Astrocyte (in vitro differentiated cells and primary cell): ENCODE data around the gene DENND1C. TPM values are rescaled to one million over a fixed set of nuclear protein-coding genes. Genes with fewer than 3 reads are reported as not detected.

Experiments
- DNase-seq: peaks from one replicate; pipeline ENCODE4 v3.0.0-alpha.2; 2010; ENCODE audit warnings: low read depth
- FAIRE-seq: peaks from 2 replicates; lab custom pipeline; 2011; peaks lifted over from hg19 to GRCh38; lab: Jason Lieb, UNC
- H2AFZ ChIP-seq: 2 replicates; pipeline ENCODE4 v1.6.0; 2012; ENCODE audit warnings: low read depth, low read length, inconsistent platforms
- H3K27ac ChIP-seq: 2 replicates; pipeline ENCODE4 v1.5.1; 2011; ENCODE audit warnings: low read depth, low read length, inconsistent platforms
- H3K27me3 ChIP-seq: 2 replicates; pipeline ENCODE4 v1.6.0; 2011; ENCODE audit warnings: low read length, inconsistent platforms; ENCODE audit not compliant: insufficient read depth
- H3K36me3 ChIP-seq: 2 replicates; pipeline ENCODE4 v1.5.1; 2011; ENCODE audit warnings: low read length, inconsistent platforms; ENCODE audit not compliant: insufficient read depth
- H3K4me1 ChIP-seq: 2 replicates; pipeline ENCODE4 v1.5.1; 2011; ENCODE audit warnings: low read length, inconsistent platforms; ENCODE audit not compliant: insufficient read depth
- H3K4me2 ChIP-seq: 2 replicates; pipeline ENCODE4 v1.6.0; 2012; ENCODE audit warnings: low read length, inconsistent platforms
- H3K4me3 ChIP-seq: 2 replicates; pipeline ENCODE4 v1.5.1; 2011; ENCODE audit warnings: low read depth, mild to moderate bottlenecking, low read length, inconsistent platforms; ENCODE audit not compliant: insufficient read depth
- H3K79me2 ChIP-seq: 2 replicates; pipeline ENCODE4 v1.6.0; 2012; ENCODE audit warnings: mild to moderate bottlenecking, low read length, inconsistent platforms; ENCODE audit not compliant: insufficient read depth
- H3K9ac ChIP-seq: 2 replicates; pipeline ENCODE4 v1.6.0; 2012; ENCODE audit warnings: mild to moderate bottlenecking, low read length, inconsistent platforms
- H3K9me3 ChIP-seq: 2 replicates; pipeline ENCODE4 v1.5.1; 2012; ENCODE audit warnings: low read depth, mild to moderate bottlenecking, low read length, inconsistent platforms; ENCODE audit not compliant: insufficient read depth
- H4K20me1 ChIP-seq: 2 replicates; pipeline ENCODE4 v1.6.0; 2012; ENCODE audit warnings: low read length, inconsistent platforms; ENCODE audit not compliant: insufficient read depth
- H3K27ac Mint-ChIP-seq: one replicate; pipeline ENCODE4 v1.8.0; 2021; ENCODE audit warnings: mild to moderate bottlenecking, mixed read lengths; ENCODE audit not compliant: unreplicated experiment
- H3K27me3 Mint-ChIP-seq: one replicate; pipeline ENCODE4 v1.8.0; 2021; ENCODE audit warnings: low read depth, mixed read lengths; ENCODE audit not compliant: unreplicated experiment
- H3K36me3 Mint-ChIP-seq: one replicate; pipeline ENCODE4 v1.8.0; 2021; ENCODE audit warnings: low read depth, mixed read lengths; ENCODE audit not compliant: unreplicated experiment
- H3K4me1 Mint-ChIP-seq: one replicate; pipeline ENCODE4 v1.8.0; 2021; ENCODE audit warnings: low read depth, mixed read lengths; ENCODE audit not compliant: unreplicated experiment
- H3K4me3 Mint-ChIP-seq: one replicate; pipeline ENCODE4 v1.8.0; 2021; ENCODE audit warnings: mild to moderate bottlenecking, moderate library complexity, mixed read lengths; ENCODE audit not compliant: unreplicated experiment
- H3K9me3 Mint-ChIP-seq: one replicate; pipeline ENCODE4 v1.8.0; 2021; ENCODE audit warnings: mild to moderate bottlenecking, mixed read lengths; ENCODE audit not compliant: unreplicated experiment
- CTCF ChIP-seq: IDR thresholded peaks from 2 replicates; pipeline ENCODE4 v1.5.1; 2011; ENCODE audit warnings: low read depth, mild to moderate bottlenecking, inconsistent platforms, low read length, moderate library complexity; ENCODE audit not compliant: insufficient read depth
- EZH2 ChIP-seq: IDR thresholded peaks from 2 replicates; pipeline ENCODE4 v1.6.1; 2012; ENCODE audit warnings: mild to moderate bottlenecking, low read length, inconsistent platforms; ENCODE audit not compliant: insufficient read depth
- total RNA-seq: library from RNA; stranded (reverse); gene quantifications from 2 replicates; pipeline ENCODE4 v1.2.1, GENCODE V29; 2021

DENND1C gene
- total RNA-seq, 1 donor from 2014 or later, result not detected

- H3K9me3 ChIP-seq, result peaks cover 2% of the 10 kb centered on the region
- H3K79me2 ChIP-seq, result no peaks in the 10 kb centered on the region
- peak overlapping the region; percentile 100 for H3K4me2 ChIP-seq
- peak overlapping the region; percentile 86 for H3K4me3 Mint-ChIP-seq
- peaks cover 9% of the 10 kb centered on the region for H3K27me3 ChIP-seq
- H3K27me3 Mint-ChIP-seq, result peaks cover 29% of the 10 kb centered on the region
- H3K4me3 ChIP-seq, result peak overlapping the region; percentile 87
- peak overlapping the region; percentile 97 for H2AFZ ChIP-seq
- no peaks in the 10 kb centered on the region for H3K36me3 ChIP-seq
- DNase-seq (no peak), FAIRE-seq (no peak)
- no peaks in the 10 kb centered on the region for H3K36me3 Mint-ChIP-seq
- H3K9me3 Mint-ChIP-seq, result peaks cover 16% of the 10 kb centered on the region
- peaks cover 11% of the 10 kb centered on the region for H3K4me1 ChIP-seq
- TF ChIP-seq CTCF, result no peak
- TF ChIP-seq EZH2, result no peak
- no peak overlapping the region for H3K27ac Mint-ChIP-seq
- H4K20me1 ChIP-seq, result peaks cover 7% of the 10 kb centered on the region
- H3K27ac ChIP-seq, result no peak overlapping the region
- no peaks in the 10 kb centered on the region for H3K4me1 Mint-ChIP-seq
- peak overlapping the region; percentile 94 for H3K9ac ChIP-seq
Measured at GRCh38 chr19:6529937-6530385, 48.4 kb upstream of the DENND1C start.

- no peak overlapping the region for H3K27ac Mint-ChIP-seq
- Histone ChIP-seq H3K36me3 (no peaks in the 10 kb centered on the region), H3K79me2 (no peaks in the 10 kb centered on the region), H3K4me2 (no peak overlapping the region), H3K4me1 (peaks cover 11% of the 10 kb centered on the region), H3K4me3 (no peak overlapping the region), H3K9ac (no peak overlapping the region), H2AFZ (no peak overlapping the region), H4K20me1 (peaks cover 7% of the 10 kb centered on the region), H3K9me3 (peaks cover 2% of the 10 kb centered on the region), H3K27ac (no peak overlapping the region), H3K27me3 (peaks cover 9% of the 10 kb centered on the region)
- no peaks in the 10 kb centered on the region for H3K4me1 Mint-ChIP-seq
- H3K4me3 Mint-ChIP-seq, result peak overlapping the region; percentile 6
- DNase-seq (no peak), FAIRE-seq (no peak)
- no peak for TF ChIP-seq EZH2
- H3K27me3 Mint-ChIP-seq, result peaks cover 27% of the 10 kb centered on the region
- H3K9me3 Mint-ChIP-seq, result peaks cover 16% of the 10 kb centered on the region
- H3K36me3 Mint-ChIP-seq, result no peaks in the 10 kb centered on the region
Measured at GRCh38 chr19:6529351-6529750, 47.8 kb upstream of the DENND1C start.

GRCh38 chr19:6528544-6529121, 47.0 kb upstream of the DENND1C start:
- no peak overlapping the region for H3K27ac ChIP-seq
- FAIRE-seq, result no peak
- no peak overlapping the region for H2AFZ ChIP-seq
- H3K4me3 ChIP-seq, result no peak overlapping the region
- no peaks in the 10 kb centered on the region for H3K36me3 ChIP-seq
- no peak for DNase-seq
- H4K20me1 ChIP-seq, result peaks cover 7% of the 10 kb centered on the region
- H3K4me2 ChIP-seq, result no peak overlapping the region
- Mint-ChIP-seq H3K27me3 (peaks cover 24% of the 10 kb centered on the region), H3K27ac (no peak overlapping the region), H3K4me3 (no peak overlapping the region), H3K4me1 (no peaks in the 10 kb centered on the region), H3K9me3 (peaks cover 16% of the 10 kb centered on the region), H3K36me3 (no peaks in the 10 kb centered on the region)
- H3K27me3 ChIP-seq, result peaks cover 9% of the 10 kb centered on the region
- no peak overlapping the region for H3K9ac ChIP-seq
- peaks cover 2% of the 10 kb centered on the region for H3K9me3 ChIP-seq
- H3K4me1 ChIP-seq, result peaks cover 11% of the 10 kb centered on the region
- TF ChIP-seq EZH2 (no peak), CTCF (no peak)
- no peaks in the 10 kb centered on the region for H3K79me2 ChIP-seq
